ENCODE data around the gene KLHL28. TPM values are rescaled to one million over a fixed set of nuclear protein-coding genes. Genes with fewer than 3 reads are reported as not detected.
A peak's percentile ranks its signal among the peaks of the same experiment; 100 is the strongest.

KLHL28 gene
- polyA plus RNA-seq, 1 experiment, result 3.0 TPM

DNA sequence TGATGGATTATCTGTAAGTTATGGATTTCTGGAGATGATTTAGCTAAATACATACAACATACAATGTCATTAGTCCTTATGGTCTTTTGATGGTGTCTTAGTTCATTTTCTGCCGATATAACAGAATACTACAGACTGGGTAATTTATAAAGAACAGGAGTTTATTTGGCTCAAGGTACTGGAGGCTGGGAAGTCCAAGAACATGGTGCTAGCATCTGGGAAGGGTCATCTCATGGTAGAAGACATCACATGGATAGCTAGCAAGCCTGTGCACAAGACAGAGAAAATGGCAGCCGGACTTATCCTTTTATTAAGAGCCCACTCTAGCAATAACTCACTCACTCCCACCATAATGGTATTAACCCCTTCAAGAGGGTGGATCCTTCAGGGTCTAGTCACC lies 24.2 kb downstream of the KLHL28 start:
- Histone ChIP-seq H3K27me3 (ENCODE audit: control insufficient read depth, insufficient read depth, low read length) (no peaks in the 10 kb centered on the region), H3K4me3 (ENCODE audit: low read depth, low read length) (no peak overlapping the region), H3K36me3 (ENCODE audit: control insufficient read depth, insufficient read depth, low read length) (peaks cover 2% of the 10 kb centered on the region; the same call in 1 of the 2 replicates)
- DNase-seq (ENCODE audit: low read depth), result no peak
- TF ChIP-seq, protein P1, sequence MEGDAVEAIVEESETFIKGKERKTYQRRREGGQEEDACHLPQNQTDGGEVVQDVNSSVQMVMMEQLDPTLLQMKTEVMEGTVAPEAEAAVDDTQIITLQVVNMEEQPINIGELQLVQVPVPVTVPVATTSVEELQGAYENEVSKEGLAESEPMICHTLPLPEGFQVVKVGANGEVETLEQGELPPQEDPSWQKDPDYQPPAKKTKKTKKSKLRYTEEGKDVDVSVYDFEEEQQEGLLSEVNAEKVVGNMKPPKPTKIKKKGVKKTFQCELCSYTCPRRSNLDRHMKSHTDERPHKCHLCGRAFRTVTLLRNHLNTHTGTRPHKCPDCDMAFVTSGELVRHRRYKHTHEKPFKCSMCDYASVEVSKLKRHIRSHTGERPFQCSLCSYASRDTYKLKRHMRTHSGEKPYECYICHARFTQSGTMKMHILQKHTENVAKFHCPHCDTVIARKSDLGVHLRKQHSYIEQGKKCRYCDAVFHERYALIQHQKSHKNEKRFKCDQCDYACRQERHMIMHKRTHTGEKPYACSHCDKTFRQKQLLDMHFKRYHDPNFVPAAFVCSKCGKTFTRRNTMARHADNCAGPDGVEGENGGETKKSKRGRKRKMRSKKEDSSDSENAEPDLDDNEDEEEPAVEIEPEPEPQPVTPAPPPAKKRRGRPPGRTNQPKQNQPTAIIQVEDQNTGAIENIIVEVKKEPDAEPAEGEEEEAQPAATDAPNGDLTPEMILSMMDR (IDR thresholded peaks at IDR 0.05; ENCODE audit: insufficient read depth, low read depth, low read length), result no peak
- CTCF ChIA-PET, result no interaction called here
- POLR2A ChIA-PET, result no interaction called here

DNA sequence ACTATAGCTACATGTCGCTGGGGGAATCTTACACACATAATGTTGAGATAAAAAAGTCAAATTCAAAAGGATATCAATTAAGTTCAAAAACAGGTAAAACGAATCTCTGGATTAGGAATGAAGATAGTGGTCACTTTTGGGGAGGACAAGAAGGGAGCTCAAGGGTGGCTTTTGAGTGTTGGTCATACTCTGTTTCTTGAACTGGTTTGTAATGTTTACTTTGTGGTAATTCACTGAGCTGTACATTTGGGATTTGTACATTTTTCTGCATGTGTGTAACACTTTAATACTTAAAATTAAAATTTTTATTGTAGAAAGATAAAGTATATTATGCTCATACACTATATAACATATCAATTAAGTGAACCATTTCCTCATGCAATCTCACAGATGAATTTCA lies 26.6 kb downstream of the KLHL28 start:
- ChIA-PET CTCF (interaction anchor here (1.4 to 1.7 kb wide), 2 partner anchors 21 to 28 kb away, joined by 3 to 4 read pairs; no protein-coding TSS in a partner anchor), POLR2A (no interaction called here)
- H3K36me3 ChIP-seq (ENCODE audit: control insufficient read depth, insufficient read depth, low read length), result peaks cover 2% of the 10 kb centered on the region; the same call in 1 of the 2 replicates
- H3K4me3 ChIP-seq (ENCODE audit: low read depth, low read length), result no peak overlapping the region
- DNase-seq (ENCODE audit: low read depth), result no peak
- no peaks in the 10 kb centered on the region for H3K27me3 ChIP-seq (ENCODE audit: control insufficient read depth, insufficient read depth, low read length)
- TF ChIP-seq, protein P1 (IDR thresholded peaks at IDR 0.05; ENCODE audit: insufficient read depth, low read depth, low read length), result no peak

DNA sequence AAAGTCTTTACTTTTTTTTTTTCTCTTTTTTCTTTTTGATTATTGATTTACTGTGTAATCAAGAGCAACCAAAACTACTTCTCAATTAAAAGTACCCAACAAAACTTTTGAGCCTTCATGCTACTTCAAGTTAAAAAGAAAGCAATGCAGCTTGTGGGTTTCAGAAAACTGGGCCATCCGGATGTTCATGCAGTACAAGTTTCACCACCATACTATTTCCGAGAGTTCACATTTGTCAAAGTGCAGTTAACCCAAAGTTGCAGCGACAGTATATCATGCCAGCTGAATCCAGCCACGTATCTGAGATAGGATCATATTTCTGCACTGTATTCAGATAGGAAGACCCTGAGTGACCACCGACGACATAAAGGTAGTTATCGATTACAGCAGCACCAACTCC lies 33.0 kb downstream of the KLHL28 start:
- POLR2A ChIA-PET, result no interaction called here
- TF ChIP-seq, protein P1 (IDR thresholded peaks at IDR 0.05; ENCODE audit: insufficient read depth, low read depth, low read length), result no peak
- no peaks in the 10 kb centered on the region for H3K27me3 ChIP-seq (ENCODE audit: control insufficient read depth, insufficient read depth, low read length)
- CTCF ChIA-PET, result no interaction called here
- H3K4me3 ChIP-seq (ENCODE audit: low read depth, low read length), result no peak overlapping the region
- H3K36me3 ChIP-seq (ENCODE audit: control insufficient read depth, insufficient read depth, low read length), result peaks cover 1% of the 10 kb centered on the region; the same call in 1 of the 2 replicates
- DNase-seq (ENCODE audit: low read depth), result no peak

DNA sequence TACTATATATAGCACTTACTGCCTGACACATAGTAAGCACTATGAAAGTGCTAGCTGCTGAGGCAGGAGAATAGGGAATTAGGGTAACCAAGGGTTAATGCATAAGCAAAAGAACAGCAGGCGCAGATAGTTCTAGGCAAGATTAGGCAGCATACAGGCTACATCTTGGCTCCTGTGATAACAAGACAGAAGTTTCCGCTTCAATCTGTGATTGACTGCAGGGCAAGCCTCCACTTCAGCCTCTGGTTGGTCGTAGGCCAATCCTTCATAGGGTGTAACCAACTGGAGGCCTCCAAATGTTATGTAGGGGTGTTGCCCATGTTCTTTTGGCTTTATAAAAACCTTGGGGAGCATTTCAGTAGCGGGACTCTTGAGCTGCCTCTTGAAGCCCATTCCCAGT lies 46.9 kb downstream of the KLHL28 start:
- Histone ChIP-seq H3K27me3 (ENCODE audit: control insufficient read depth, insufficient read depth, low read length) (no peaks in the 10 kb centered on the region), H3K4me3 (ENCODE audit: low read depth, low read length) (no peak overlapping the region), H3K36me3 (ENCODE audit: control insufficient read depth, insufficient read depth, low read length) (no peaks in the 10 kb centered on the region)
- TF ChIP-seq, protein P1 (IDR thresholded peaks at IDR 0.05; ENCODE audit: insufficient read depth, low read depth, low read length), result no peak
- POLR2A ChIA-PET, result no interaction called here
- DNase-seq (ENCODE audit: low read depth), result no peak
- CTCF ChIA-PET, result interaction anchor here (0.8 to 4.4 kb wide), 11 partner anchors 11 to 364 kb away, joined by 3 to 112 read pairs (median 6); partner anchors contain the start of genes KLHL28 and TOGARAM1

DNA sequence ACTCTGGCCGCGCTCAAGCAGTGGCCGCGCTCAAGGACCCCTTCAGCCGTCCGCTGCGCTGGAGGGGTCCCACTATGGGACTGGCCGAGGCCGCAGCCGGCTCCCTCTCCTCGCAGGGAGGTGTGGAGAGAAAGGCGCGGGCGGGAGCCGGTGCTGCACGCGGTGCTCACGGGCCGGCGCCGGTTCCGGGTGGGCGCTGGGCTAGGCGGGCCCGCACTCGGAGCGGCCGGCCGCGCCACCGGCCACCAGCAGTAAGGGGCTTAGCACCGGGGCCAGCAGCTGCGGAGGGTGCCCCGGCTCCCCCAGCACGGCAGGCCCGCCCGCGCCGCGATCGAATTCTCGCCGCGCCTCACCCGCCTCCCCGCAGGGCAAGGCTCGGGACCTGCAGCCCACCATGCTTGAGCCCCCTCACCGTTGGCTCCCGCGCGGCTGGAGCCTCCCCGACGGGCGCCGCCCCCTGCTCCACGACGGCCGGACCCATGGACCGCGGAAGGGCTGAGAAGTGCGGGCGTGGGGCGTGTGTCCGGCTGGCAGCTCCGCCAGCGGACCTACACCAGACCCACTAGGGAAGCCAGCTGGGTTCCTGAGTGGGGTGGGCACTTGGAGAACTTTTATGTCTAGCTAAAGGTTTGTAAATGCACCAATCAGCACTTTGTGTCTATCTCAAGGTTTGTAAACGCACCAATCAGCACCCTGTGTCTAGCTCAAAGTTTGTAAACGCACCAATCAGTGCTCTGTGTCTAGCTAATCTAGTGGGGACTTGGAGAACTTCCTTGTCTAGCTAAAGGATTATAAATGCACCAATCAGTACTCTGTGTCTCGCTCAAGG lies 49.5 kb downstream of the KLHL28 start:
- Histone ChIP-seq H3K4me3 (ENCODE audit: low read depth, low read length) (peak overlapping the region; percentile 37), H3K27me3 (ENCODE audit: control insufficient read depth, insufficient read depth, low read length) (no peaks in the 10 kb centered on the region), H3K36me3 (ENCODE audit: control insufficient read depth, insufficient read depth, low read length) (no peaks in the 10 kb centered on the region)
- TF ChIP-seq, protein P1 (IDR thresholded peaks at IDR 0.05; ENCODE audit: insufficient read depth, low read depth, low read length), result no peak
- ChIA-PET CTCF (interaction anchor here (0.6 to 4.4 kb wide), 15 partner anchors 9 to 386 kb away, joined by 3 to 112 read pairs (median 7); partner anchors contain the start of genes KLHL28, MIS18BP1 and TOGARAM1), POLR2A (no interaction called here)
- no peak for DNase-seq (ENCODE audit: low read depth)

All from BJ (cell line).